HTR-8/SVneo (cell line): ENCODE data around the gene BMP10.
"Not testable (repeated sequence)": the region's sequence is repeated elsewhere in the genome, so short reads cannot be mapped to it uniquely, and the experiment has no call there.

Experiments used
- DNase-seq: peaks from one replicate; pipeline ENCODE4 v3.0.0; 2011; ENCODE audit warnings: low spot score, mixed read lengths; ENCODE audit not compliant: insufficient read length
- FAIRE-seq: peaks from 2 replicates; lab custom pipeline; 2011; peaks lifted over from hg19 to GRCh38; lab: Jason Lieb, UNC

BMP10 gene

DNA sequence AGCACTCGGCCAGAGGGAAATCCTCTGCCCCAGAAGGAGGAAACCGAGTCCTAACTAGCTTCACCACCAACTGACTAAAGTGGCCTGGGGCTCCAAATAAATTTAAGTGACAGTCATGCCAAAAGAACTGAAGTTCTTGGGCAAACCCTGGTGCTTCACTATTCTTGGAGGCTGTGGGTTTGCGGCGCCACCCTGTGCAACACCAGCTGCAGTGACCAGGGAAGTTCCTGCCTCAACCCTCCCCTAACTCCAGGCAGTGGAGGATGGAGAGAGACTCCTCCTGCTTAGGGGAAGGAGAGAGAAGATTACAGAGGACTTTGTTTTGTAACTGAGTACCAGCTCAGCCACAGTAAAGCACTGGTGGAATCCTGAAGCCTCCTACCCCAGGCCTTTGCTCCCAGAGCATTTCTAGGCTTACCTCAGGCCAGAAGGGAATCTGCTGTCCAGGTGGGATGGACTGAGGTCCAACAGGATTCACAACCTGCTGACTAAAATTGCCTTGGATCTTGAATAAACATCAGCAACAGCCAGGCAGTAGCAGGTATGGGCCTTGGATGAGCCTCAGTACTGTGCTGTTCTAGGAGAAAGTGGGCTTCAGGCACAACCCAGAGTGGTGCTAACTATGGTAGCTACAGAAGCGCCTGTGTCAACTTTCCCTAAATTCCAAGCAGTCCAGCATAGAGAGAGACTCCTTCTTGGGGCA lies 29.4 kb upstream of the BMP10 start:
- no peak for FAIRE-seq
- DNase-seq, result no peak

GRCh38 chr2:68895981-68896380 lies 24.8 kb upstream of the BMP10 start:
- FAIRE-seq, DNase-seq: not testable (repeated sequence)

- DNase-seq (no peak), FAIRE-seq (no peak)
Observed at GRCh38 chr2:68889500-68889899, 18.3 kb upstream of the BMP10 start.

GRCh38 chr2:68889021-68889420 lies 17.8 kb upstream of the BMP10 start:
- FAIRE-seq (no peak), DNase-seq (no peak)

DNA sequence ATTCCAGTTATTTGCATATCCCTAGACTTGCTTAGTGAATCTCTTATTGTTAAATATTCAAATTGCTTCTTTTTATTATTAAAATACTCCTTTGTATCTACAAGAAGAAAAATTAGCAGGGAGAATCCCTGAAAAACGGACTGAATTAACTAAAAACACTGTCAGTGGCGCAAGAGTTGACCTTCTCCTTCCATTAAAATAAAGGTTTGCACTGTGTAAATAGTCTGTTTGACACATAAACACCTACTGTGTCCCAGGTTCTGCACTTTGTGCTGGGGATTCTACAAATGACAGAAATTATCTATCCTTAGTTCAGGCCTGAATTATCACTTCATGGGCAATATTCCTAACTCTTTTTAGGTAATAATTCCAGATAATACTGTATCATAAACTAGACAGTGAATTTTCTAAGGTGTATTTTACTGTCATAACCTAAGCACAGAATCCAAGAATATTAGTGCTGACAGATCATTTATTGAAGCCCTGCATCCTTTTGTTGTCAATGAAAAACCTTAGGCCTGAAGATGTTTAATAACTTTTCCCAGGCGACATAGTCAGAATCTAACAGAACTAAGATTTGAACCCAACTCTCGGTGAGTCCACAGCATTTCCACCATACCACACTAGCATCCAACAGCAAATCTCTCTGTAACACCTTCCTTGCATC lies 17.0 kb upstream of the BMP10 start:
- DNase-seq (no peak), FAIRE-seq (no peak)

DNA sequence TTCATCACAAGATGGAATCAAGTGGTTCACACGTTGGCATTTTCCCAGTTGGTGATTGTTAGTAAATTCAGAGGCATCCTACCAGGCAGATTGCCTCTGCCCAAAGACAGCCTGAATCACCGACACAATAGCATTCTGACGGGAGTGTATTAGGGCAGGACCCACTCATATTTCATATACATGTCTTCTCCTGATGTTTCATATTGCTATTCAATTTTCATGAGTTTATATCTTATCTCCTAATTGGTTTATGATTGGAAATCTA lies 14.5 kb upstream of the BMP10 start:
- DNase-seq, result no peak
- no peak for FAIRE-seq

DNA sequence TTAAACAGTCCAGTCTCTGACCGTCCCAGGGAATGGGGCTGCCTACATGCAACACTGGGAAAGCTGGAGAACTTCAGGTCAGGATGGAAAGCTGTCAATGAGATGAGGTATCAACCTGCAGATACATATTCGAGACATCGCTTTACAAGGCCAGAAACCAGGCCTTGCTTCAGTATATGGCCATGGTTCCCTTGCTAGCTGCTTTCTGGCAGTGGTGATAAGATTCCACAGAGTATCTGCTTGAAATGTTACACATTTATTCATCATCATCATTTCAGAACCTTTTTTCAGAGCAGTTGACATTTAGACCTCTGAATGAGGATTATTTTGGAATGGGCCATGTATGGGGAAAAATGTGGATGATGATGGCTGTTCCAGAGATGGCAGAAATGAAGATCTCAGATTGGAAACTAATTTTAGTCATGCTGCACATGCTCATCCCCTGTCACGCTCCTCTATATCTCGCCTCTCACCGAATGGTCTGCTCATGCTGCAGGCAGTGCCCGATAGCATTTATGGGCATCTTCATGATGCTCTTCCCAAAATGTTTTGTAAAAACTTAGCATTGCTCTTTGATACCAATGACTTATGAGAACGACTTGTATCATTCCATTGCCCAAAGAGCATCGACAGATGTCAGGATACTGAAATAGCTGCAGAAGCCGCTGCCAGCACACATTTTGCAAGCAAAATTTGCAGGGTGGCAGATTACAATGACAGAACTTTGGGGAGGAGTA lies 14.0 kb upstream of the BMP10 start:
- no peak for DNase-seq

DNA sequence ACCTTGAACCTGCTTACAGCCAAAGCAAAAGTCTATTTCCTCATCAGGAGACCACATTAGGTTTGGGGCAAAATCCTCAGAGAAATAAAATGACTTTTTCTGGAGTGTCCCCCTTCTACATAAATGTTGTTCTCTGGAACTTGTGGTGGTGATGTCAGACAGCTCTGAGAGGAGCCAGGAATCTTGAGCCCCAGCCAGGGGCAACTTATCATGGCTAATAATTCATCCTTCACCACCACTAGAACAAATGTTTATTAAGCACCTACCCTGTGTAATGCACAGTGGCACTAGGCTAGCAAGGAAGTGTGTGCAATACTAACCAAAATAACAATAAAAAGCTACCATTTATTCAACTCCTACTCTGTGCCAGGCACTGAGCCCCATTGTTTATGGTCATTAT lies 9.0 kb upstream of the BMP10 start:
- DNase-seq, result no peak
- FAIRE-seq, result no peak

More for the DNA sequence above, 14.0 kb upstream of the BMP10 start:
- FAIRE-seq, result no peak

DNA sequence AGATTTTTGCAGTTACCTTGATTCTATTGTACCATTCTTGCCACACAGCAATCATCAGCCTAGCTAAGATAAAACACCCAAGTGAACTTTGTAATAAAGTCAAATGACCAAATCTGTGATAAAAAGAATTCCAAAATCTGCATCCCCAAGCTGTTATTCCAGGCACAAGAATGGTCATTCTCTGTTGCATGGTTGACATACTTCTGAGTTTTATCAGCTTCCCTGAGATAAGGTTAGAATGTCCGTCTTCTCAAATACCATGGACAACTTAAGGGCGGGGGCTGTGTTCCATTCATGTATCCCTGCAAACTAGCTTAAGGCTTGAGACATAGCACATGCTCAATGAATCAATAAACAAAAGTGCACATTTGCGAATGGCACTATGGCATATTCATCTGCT lies 8.1 kb upstream of the BMP10 start:
- no peak for FAIRE-seq
- DNase-seq, result no peak

DNA sequence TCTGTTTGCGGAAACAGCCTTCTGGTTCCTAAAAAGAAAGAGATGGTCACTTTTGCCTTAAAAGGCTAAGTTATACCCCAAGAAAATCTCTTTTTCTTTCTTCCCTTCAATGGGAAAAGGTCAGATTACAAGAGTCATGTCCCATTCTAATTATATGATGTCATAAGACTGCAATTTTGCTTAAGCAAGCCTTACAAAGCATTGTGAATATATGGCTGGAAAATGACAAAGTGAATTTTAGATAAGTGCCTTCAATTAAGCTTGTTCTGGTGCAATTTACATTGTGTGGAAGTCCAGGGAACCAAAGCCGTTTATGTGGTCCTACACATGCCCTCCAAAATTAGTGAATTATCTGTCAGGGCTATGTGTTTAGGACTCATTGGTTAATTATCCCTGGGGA lies 7.6 kb upstream of the BMP10 start:
- FAIRE-seq (no peak), DNase-seq (no peak)

GRCh38 chr2:68878071-68878711 lies 7.0 kb upstream of the BMP10 start:
- DNase-seq (no peak), FAIRE-seq (no peak)

- DNase-seq (no peak), FAIRE-seq (no peak)
Observed at GRCh38 chr2:68877079-68877772, 6.0 kb upstream of the BMP10 start.

GRCh38 chr2:68870215-68870614 lies 982 bp downstream of the BMP10 start:
- no peak for FAIRE-seq
- no peak for DNase-seq

GRCh38 chr2:68865108-68865507 lies 6.1 kb downstream of the BMP10 start:
- DNase-seq (no peak), FAIRE-seq (no peak)

GRCh38 chr2:68863996-68864395 lies 7.2 kb downstream of the BMP10 start:
- FAIRE-seq (no peak), DNase-seq (no peak)

GRCh38 chr2:68862889-68863288 lies 8.3 kb downstream of the BMP10 start:
- no peak for DNase-seq
- FAIRE-seq, result no peak

DNA sequence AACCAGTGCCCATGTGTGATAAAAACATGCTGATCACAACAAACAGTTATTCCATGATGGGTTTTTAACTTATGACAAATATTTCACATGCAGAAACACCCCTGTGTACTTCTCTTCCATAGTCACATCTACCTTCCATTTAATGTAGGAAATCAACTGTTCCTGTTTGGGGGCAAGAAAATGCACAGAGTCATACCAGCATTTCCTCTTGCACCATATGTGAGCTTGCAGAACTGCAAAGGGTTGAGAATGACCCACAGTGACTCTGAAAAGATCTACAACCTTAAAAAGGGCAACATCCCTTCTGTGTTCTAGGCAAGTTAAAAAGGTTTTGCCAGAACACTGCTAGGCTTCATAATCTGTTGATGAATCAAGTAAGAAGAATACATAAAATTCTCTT lies 9.9 kb downstream of the BMP10 start:
- FAIRE-seq (no peak), DNase-seq (no peak)

DNA sequence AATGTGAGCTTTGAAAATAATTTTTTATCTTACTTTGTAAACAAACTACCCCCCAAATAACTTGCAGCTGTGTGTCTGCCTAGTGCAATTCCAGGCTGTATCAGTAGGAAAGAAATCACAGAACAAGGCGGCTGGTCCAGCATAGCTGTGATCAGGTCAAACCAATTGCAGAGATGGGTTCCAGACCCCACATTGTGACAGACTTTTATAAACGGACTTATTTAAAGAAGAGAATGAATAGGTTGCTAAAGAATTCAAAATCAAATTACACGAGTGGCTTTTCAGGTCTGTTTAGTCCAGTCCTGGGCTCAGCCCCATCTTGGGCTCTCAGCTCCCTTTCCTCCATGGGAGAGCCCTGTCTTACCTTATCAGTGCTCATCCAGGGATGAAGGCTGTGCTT lies 11.1 kb downstream of the BMP10 start:
- no peak for FAIRE-seq
- no peak for DNase-seq

DNA sequence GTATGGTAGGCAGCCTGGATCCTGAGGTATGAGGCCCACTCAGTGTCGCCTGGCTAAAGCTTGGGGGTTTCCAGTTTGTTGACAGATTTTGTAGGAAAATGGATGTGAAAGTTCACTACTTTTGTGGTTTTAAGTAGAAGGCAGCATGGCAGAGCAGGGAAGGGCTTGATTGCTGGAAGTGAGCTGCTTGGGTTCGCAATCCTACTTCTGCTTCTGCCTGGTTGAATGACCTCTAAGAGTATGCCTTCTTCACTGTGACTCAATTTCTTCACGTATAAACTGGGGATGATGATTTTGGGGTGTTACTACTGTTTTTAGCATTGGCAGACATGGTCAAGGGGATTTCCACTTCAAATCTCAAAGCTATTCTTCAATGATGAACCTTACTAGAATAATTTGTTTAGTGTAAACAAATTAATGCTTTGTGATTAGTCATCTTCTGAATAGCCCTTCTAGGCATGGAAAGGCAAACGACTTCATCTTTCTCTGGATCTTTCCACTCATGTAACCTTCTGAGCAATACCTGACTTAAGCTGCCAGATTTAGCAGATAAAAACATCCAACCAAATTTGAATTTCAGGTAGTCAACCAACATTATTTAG lies 13.2 kb downstream of the BMP10 start:
- DNase-seq (no peak), FAIRE-seq (peak; percentile 31)

- DNase-seq (no peak), FAIRE-seq (no peak)
Observed at GRCh38 chr2:68857202-68857845, 13.9 kb downstream of the BMP10 start.
